Astrocyte of the spinal cord (primary cell): Measurements from ENCODE around the gene TINAGL1.

Source experiments
- DNase-seq: peaks from one replicate; pipeline ENCODE4 v3.0.0; 2011; ENCODE audit warnings: low read depth, low spot score
- H3K4me3 ChIP-seq: 2 replicates; pipeline ENCODE4 v1.5.1; 2011; ENCODE audit warnings: low read depth, mild to moderate bottlenecking, low read length, moderate library complexity
- in situ Hi-C: cut with HindIII; loops from 2 replicates; pipeline ENCODE4 v1.10.0; 2017; ENCODE audit warnings: low sequenced_read_pairs
- TF ChIP-seq, protein P1 (sequence below): IDR thresholded peaks from 2 replicates; pipeline ENCODE4 v1.5.1; 2012; ENCODE audit warnings: low read depth, mild to moderate bottlenecking, low read length, inconsistent platforms

TINAGL1 gene

DNA sequence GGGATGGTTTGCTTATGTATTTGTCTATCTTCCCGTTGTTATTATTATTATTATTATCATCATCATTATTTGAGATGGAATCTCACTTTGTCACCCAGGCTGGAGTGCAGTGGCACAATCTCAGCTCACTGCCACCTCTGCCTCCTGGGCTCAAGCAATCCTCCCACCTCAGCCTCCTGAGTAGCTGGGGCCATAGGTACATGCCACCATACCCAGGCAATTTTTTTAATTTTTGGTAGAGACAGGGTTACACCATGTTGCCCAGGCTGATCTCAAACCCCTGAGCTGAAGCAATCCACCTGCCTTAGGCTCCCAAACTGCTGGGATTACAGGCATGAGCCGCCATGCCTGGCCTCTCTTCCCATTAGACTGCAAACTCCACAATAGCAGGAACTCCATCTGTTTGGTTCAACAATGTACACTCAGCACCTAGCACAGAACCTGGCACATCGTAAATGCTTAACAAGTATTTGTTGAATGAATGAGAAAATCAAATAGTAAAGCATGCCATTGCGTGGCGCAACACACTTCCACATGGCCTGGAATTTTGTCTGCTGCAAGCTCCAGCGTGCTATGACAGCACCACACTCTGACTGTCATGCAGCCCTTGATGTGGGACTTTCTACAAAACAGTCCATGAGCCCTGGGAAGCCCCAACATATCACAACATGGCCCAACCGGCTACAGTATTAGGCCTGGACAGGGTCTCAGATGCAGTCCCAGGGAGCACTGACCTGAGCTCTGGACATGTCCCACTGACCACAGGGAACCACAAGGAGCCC is 3.8 kb upstream of the TINAGL1 start:
- DNase-seq: no peak
- in situ Hi-C loops: no loop called here
- TF ChIP-seq, protein P1, sequence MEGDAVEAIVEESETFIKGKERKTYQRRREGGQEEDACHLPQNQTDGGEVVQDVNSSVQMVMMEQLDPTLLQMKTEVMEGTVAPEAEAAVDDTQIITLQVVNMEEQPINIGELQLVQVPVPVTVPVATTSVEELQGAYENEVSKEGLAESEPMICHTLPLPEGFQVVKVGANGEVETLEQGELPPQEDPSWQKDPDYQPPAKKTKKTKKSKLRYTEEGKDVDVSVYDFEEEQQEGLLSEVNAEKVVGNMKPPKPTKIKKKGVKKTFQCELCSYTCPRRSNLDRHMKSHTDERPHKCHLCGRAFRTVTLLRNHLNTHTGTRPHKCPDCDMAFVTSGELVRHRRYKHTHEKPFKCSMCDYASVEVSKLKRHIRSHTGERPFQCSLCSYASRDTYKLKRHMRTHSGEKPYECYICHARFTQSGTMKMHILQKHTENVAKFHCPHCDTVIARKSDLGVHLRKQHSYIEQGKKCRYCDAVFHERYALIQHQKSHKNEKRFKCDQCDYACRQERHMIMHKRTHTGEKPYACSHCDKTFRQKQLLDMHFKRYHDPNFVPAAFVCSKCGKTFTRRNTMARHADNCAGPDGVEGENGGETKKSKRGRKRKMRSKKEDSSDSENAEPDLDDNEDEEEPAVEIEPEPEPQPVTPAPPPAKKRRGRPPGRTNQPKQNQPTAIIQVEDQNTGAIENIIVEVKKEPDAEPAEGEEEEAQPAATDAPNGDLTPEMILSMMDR: no peak
- no peak overlapping the region for H3K4me3 ChIP-seq

DNA sequence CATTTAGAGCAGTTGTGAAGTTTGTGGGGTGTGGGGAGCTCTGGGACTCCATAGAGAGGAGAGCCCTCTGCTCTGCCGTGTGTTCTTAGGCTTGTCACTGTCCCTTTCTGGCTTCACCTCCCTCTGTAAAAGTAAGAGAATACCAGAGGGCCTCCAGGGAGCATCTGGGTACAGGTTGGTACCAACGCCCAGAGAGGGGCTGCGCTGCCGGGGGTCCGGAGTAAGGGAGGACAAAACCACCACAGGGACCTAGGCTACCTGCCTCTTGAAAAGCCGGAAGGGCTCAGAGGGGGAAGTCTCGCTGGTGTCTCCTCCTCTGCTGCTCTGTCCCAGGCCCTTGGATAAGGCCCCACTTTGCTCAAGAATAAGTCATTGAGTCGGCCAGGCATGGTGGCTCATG is 3.1 kb upstream of the TINAGL1 start:
- no peak overlapping the region for H3K4me3 ChIP-seq
- DNase-seq: no peak
- in situ Hi-C loops: no loop called here
- TF ChIP-seq, protein P1: no peak

DNA sequence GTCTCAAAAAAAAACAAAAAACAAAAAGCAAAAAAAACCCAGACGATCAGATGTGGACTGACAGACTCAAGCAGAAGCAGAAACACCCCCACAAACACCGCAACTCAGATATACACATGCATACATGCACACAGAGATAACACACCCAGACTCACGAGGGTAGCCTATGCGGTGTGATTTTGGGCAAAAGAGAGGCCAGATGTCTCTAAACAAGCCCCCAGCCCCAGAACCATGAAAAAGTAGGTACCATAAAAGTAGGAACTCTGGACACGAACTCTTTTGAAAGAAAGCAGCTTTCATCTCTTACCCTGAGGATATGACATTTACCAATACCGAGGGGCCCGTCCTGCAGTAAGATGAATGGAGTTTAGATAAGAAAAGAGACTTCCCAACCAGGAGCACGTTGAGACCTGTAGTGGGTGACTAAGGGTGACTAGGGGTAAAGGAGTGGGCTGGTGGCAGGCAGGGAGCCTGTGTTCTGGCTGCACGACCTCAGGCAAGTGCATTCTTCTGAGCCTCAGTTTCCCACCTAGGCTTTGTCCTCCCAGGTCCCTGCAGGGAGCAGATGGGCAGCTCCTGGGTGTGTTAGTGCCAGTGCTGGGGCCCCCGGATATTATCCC is 1.5 kb upstream of the TINAGL1 start:
- in situ Hi-C loops: no loop called here
- DNase-seq: no peak
- H3K4me3 ChIP-seq: no peak overlapping the region

DNA sequence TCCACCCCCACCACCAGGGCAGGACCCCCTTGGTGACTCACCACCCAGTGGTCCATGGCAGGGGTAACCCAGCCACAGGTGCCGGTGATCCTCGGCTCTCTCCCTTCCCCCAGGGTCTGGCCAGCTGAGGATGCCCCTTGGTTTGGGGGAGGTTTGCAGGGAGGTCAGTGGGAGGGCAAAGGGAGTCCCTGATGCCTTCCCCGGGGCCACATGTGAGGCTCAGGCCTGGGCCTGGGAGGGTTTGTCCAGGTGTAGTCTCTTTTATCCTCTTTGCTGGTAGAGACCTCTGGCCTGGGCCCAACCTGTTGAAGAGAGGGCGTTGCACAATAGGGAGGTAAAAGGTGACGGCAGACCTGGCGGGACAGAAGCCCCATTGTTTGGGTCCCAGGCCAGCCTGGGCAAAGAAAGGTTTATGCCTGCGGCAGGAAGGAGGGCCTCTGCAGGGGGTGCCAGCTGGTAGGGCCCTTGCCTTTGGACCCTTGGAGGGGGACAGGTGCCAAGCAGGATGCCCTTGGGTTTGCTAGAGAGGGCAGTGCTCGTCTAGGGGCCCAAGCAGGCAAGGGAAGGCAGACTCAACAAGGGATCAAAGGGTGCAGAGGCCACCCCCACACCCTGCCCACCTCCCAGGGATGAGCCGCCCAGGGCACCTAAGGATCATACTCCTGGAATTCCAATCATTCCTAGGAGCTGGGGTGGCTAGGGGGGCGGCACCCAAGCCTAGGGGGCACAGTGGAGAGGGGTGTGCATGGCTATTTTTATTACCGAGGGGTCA is 760 bp upstream of the TINAGL1 start:
- no peak overlapping the region for H3K4me3 ChIP-seq
- in situ Hi-C loops: no loop called here
- TF ChIP-seq, protein P1: no peak
- DNase-seq: no peak

More for the DNA sequence above, 1.5 kb upstream of the TINAGL1 start:
- TF ChIP-seq, protein P1: no peak

DNA sequence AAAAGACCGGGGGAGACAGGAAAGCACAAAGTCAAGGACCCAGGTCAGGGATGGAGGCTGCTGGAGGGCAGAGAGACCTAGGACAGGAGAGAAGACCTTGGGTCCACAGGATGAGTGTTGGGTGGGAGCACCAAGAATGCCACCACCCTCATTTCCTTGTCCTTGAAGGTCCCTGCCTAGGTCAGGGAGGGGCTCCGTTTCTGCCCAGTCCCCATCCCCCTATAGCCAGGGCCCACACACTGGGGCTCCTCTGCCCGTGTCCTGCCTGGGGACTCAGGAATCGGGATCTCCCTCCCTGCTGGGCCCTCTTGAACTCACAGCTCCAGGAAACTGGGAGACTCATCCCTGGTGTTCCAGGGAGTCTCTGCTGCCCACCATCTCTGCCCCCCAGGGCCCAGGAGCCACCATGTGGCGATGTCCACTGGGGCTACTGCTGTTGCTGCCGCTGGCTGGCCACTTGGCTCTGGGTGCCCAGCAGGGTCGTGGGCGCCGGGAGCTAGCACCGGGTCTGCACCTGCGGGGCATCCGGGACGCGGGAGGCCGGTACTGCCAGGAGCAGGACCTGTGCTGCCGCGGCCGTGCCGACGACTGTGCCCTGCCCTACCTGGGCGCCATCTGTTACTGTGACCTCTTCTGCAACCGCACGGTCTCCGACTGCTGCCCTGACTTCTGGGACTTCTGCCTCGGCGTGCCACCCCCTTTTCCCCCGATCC is 584 bp downstream of the TINAGL1 start:
- H3K4me3 ChIP-seq: peak overlapping the region; percentile 10
- in situ Hi-C loops: no loop called here
- no peak for DNase-seq
- TF ChIP-seq, protein P1: no peak
